H9 (cell line): Measurements from ENCODE around the gene ANKRD39. TPM values are rescaled to one million over a fixed set of nuclear protein-coding genes. Genes with fewer than 3 reads are reported as not detected.

Experiments
- DNase-seq: peaks from one replicate; pipeline ENCODE4 v3.0.0-alpha.2; 2017
- H2AFZ ChIP-seq: one replicate; pipeline ENCODE4 v1.6.1; 2013; ENCODE audit warnings: mild to moderate bottlenecking, low read length, control low read depth, moderate library complexity
- H2AK5ac ChIP-seq: 2 replicates; pipeline ENCODE4 v1.6.1; 2013; ENCODE audit warnings: low read length, control low read depth, mixed read lengths; ENCODE audit not compliant: insufficient read length
- H2BK120ac ChIP-seq: one replicate; pipeline ENCODE4 v1.6.1; 2013; ENCODE audit warnings: low read depth, mild to moderate bottlenecking, low read length, control low read depth, inconsistent platforms; ENCODE audit not compliant: poor library complexity, severe bottlenecking
- H2BK12ac ChIP-seq: 2 replicates; pipeline ENCODE4 v1.6.1; 2013; ENCODE audit warnings: low read length, control low read depth, mixed read lengths, low read depth; ENCODE audit not compliant: insufficient read length
- H2BK15ac ChIP-seq: 2 replicates; pipeline ENCODE4 v1.6.1; 2013; ENCODE audit warnings: low read depth, low read length, control low read depth
- H2BK20ac ChIP-seq: one replicate; pipeline ENCODE4 v1.6.1; 2013; ENCODE audit warnings: low read depth, mild to moderate bottlenecking, low read length, control low read depth, inconsistent platforms; ENCODE audit not compliant: poor library complexity, severe bottlenecking
- H2BK5ac ChIP-seq: 2 replicates; pipeline ENCODE4 v1.6.1; 2013; ENCODE audit warnings: low read length, control low read depth, mixed read lengths; ENCODE audit not compliant: insufficient read length
- H3K14ac ChIP-seq: 2 replicates; pipeline ENCODE4 v1.6.1; 2013; ENCODE audit warnings: low read length, control low read depth; ENCODE audit not compliant: insufficient read depth
- H3K18ac ChIP-seq: 2 replicates; pipeline ENCODE4 v1.6.1; 2013; ENCODE audit warnings: low read depth, mild to moderate bottlenecking, mixed read lengths, low read length, control low read depth; ENCODE audit not compliant: insufficient read length
- H3K23ac ChIP-seq: 2 replicates; pipeline ENCODE4 v1.6.1; 2013; ENCODE audit warnings: low read length, control low read depth, mixed read lengths, low read depth; ENCODE audit not compliant: insufficient read length
- H3K23me2 ChIP-seq: 2 replicates; pipeline ENCODE4 v1.6.1; 2013; ENCODE audit warnings: low read depth, mild to moderate bottlenecking, mixed read lengths, low read length, control low read depth; ENCODE audit not compliant: insufficient read length, poor library complexity, severe bottlenecking
- H3K27ac ChIP-seq: 2 replicates; pipeline ENCODE4 v1.5.1; 2013; ENCODE audit warnings: low read length, control low read depth, mixed read lengths, low read depth; ENCODE audit not compliant: insufficient read length
- H3K27me3 ChIP-seq: 2 replicates; pipeline ENCODE4 v1.6.1; 2013; ENCODE audit warnings: low read length, control low read depth, inconsistent platforms; ENCODE audit not compliant: insufficient read depth
- H3K4ac ChIP-seq: 2 replicates; pipeline ENCODE4 v1.6.1; 2013; ENCODE audit warnings: low read depth, mild to moderate bottlenecking, control low read depth, inconsistent platforms, low read length, moderate library complexity
- H3K4me1 ChIP-seq: 2 replicates; pipeline ENCODE4 v1.6.1; 2013; ENCODE audit warnings: low read length, control low read depth, inconsistent platforms; ENCODE audit not compliant: insufficient read depth
- H3K4me2 ChIP-seq: 2 replicates; pipeline ENCODE4 v1.6.1; 2013; ENCODE audit warnings: low read length, control low read depth, mixed read lengths; ENCODE audit not compliant: insufficient read length, insufficient read depth
- H3K56ac ChIP-seq: 2 replicates; pipeline ENCODE4 v1.6.1; 2013; ENCODE audit warnings: low read depth, mild to moderate bottlenecking, mixed read lengths, low read length, control low read depth; ENCODE audit not compliant: insufficient read length
- H3K79me1 ChIP-seq: 2 replicates; pipeline ENCODE4 v1.6.1; 2013; ENCODE audit warnings: low read depth, mild to moderate bottlenecking, moderate library complexity, low read length, control low read depth, inconsistent platforms; ENCODE audit not compliant: insufficient read depth, poor library complexity, severe bottlenecking
- H3K79me2 ChIP-seq: 2 replicates; pipeline ENCODE4 v1.6.1; 2013; ENCODE audit warnings: low read length, control low read depth, inconsistent platforms; ENCODE audit not compliant: insufficient read depth
- H3K9ac ChIP-seq: 2 replicates; pipeline ENCODE4 v1.6.1; 2013; ENCODE audit warnings: low read length, control low read depth, mixed read lengths; ENCODE audit not compliant: insufficient read length; ENCODE audit errors: extremely low read depth
- H3K9me3 ChIP-seq: one replicate; pipeline ENCODE4 v1.6.1; 2013; ENCODE audit warnings: low read depth, low read length, inconsistent platforms; ENCODE audit not compliant: control insufficient read depth
- H3T11ph ChIP-seq: one replicate; pipeline ENCODE4 v1.6.1; 2013; ENCODE audit warnings: mild to moderate bottlenecking, low read length, control low read depth, inconsistent platforms
- H4K20me1 ChIP-seq: one replicate; pipeline ENCODE4 v1.6.1; 2013; ENCODE audit not compliant: control insufficient read depth, insufficient read length, insufficient read depth
- H4K5ac ChIP-seq: 2 replicates; pipeline ENCODE4 v1.6.1; 2013; ENCODE audit warnings: low read depth, mild to moderate bottlenecking, mixed read lengths, low read length, control low read depth; ENCODE audit not compliant: insufficient read length
- H4K8ac ChIP-seq: replicated peaks from 2 replicates; pipeline ENCODE4 v1.6.1; 2013; ENCODE audit warnings: low read length, control low read depth, mixed read lengths, low read depth; ENCODE audit not compliant: insufficient read length
- H4K91ac ChIP-seq: 2 replicates; pipeline ENCODE4 v1.6.1; 2013; ENCODE audit warnings: low read depth, mild to moderate bottlenecking, moderate library complexity, mixed read lengths, low read length, control low read depth; ENCODE audit not compliant: insufficient read length
- H3K27ac Mint-ChIP-seq, 3 experiments: 2 replicates in 2 of 3; 3 replicates in 1 of 3; pipeline ENCODE4 v1.8.0; 2020 to 2021; ENCODE audit warnings: mixed read lengths in 3 of 3, mild to moderate bottlenecking in 1 of 3, moderate library complexity in 1 of 3
- H3K27me3 Mint-ChIP-seq: 2 replicates; pipeline ENCODE4 v1.8.0; 2021; ENCODE audit warnings: low read depth, mild to moderate bottlenecking, moderate library complexity, mixed read lengths
- H3K36me3 Mint-ChIP-seq, 3 experiments: 2 replicates in 2 of 3; 3 replicates in 1 of 3; pipeline ENCODE4 v1.8.0; 2020 to 2021; ENCODE audit warnings: low read depth in 3 of 3, mixed read lengths in 3 of 3; ENCODE audit not compliant: insufficient read depth in 1 of 3
- H3K4me1 Mint-ChIP-seq, 2 experiments: 2 replicates each; pipeline ENCODE4 v1.8.0; 2020; ENCODE audit warnings: mixed read lengths in 2 of 2
- H3K4me3 Mint-ChIP-seq, 2 experiments: 2 replicates in 1 of 2; 3 replicates in 1 of 2; pipeline ENCODE4 v1.8.0; 2020 to 2021; ENCODE audit warnings: mild to moderate bottlenecking in 2 of 2, mixed read lengths in 2 of 2, moderate library complexity in 1 of 2
- H3K9me3 Mint-ChIP-seq, 2 experiments: 2 replicates in 1 of 2; 3 replicates in 1 of 2; pipeline ENCODE4 v1.8.0; 2020; ENCODE audit warnings: mild to moderate bottlenecking in 2 of 2, mixed read lengths in 2 of 2, moderate library complexity in 1 of 2
- CTCF ChIP-seq: fragments of 200-600 bp; sonication (generic); conservative IDR thresholded peaks from 3 replicates; pipeline ENCODE4 v1.8.0; 2021; ENCODE audit warnings: antibody characterized with exemption, mild to moderate bottlenecking
- WGBS: extraction: QIAGEN DNeasy Blood & Tissue Kit; methylation state at CpG from one replicate; pipeline ENCODE4 v1.1.7; 2013; ENCODE audit warnings: missing lambda C conversion rate, low lambda C conversion rate, mixed read lengths; ENCODE audit not compliant: insufficient read length; ENCODE audit errors: extremely low coverage; 5-methylcytosine and 5-hydroxymethylcytosine counted together
- total RNA-seq: library from RNA; stranded (reverse); gene quantifications from 2 replicates; pipeline ENCODE4 v1.2.1, GENCODE V29; 2021

The ANKRD39 gene
- total RNA-seq, 1 experiment from 2014 or later: 13.0 TPM

GRCh38 chr2:96869281-96869821 lies 11.5 kb upstream of the ANKRD39 start:
- Histone ChIP-seq H3K4me2 (no peak overlapping the region), H4K5ac (no peak overlapping the region), H3K79me1 (peaks cover 10% of the 10 kb centered on the region), H4K20me1 (no peaks in the 10 kb centered on the region), H3K9me3 (no peaks in the 10 kb centered on the region), H3T11ph (no peak overlapping the region), H3K56ac (no peak overlapping the region), H3K4me1 (peaks cover 3% of the 10 kb centered on the region; the same call in 1 of the 2 replicates), H2BK20ac (no peak overlapping the region), H2BK5ac (no peak overlapping the region), H3K27me3 (no peaks in the 10 kb centered on the region), H2AK5ac (no peak overlapping the region), H3K79me2 (peaks cover 10% of the 10 kb centered on the region; the same call in 1 of the 2 replicates), H2AFZ (no peak overlapping the region), H3K27ac (no peak overlapping the region), H3K23ac (no peak overlapping the region), H2BK120ac (no peak overlapping the region), H4K8ac (no peak overlapping the region), H2BK12ac (no peak overlapping the region), H4K91ac (no peak overlapping the region), H3K18ac (peak overlapping the region; percentile 78), H3K23me2 (peaks cover 16% of the 10 kb centered on the region), H3K9ac (peak overlapping the region; percentile 57), H2BK15ac (no peak overlapping the region), H3K14ac (peak overlapping the region; percentile 84), H3K4ac (no peak overlapping the region)
- DNase-seq: no peak
- no CpG with 5 or more reads among the region's 64 CpGs for WGBS
- H3K4me3 Mint-ChIP-seq: peak overlapping the region; percentile 84 to 85; a peak in 3 of 5 replicates
- peaks cover 30 to 38% of the 10 kb centered on the region in 2 experiments for H3K4me1 Mint-ChIP-seq
- H3K27ac Mint-ChIP-seq: no peak overlapping the region
- no peaks in the 10 kb centered on the region for H3K9me3 Mint-ChIP-seq
- TF ChIP-seq CTCF: peak; percentile 24; the same call in 1 of the 3 replicates
- H3K27me3 Mint-ChIP-seq: no peaks in the 10 kb centered on the region; the same call in 1 of the 2 replicates
- peaks cover 10 to 35% (median 27%) of the 10 kb centered on the region in 3 experiments for H3K36me3 Mint-ChIP-seq
